SU-DHL-6 (cell line): Measurements from ENCODE around the gene EML1.

Source experiments
- CTCF ChIP-seq: fragments of 200-600 bp; sonication (generic); IDR thresholded peaks from one replicate; pipeline ENCODE4 v1.5.1; 2017; ENCODE audit warnings: antibody characterized with exemption, mild to moderate bottlenecking, low read length, moderate library complexity; ENCODE audit not compliant: insufficient read depth, poor library complexity, severe bottlenecking
- EZH2phosphoT487 ChIP-seq: fragments of 200-600 bp; sonication (generic), shearing (Covaris generic); conservative IDR thresholded peaks from 2 replicates; pipeline ENCODE4 v1.6.1; 2018; ENCODE audit warnings: mild to moderate bottlenecking, antibody characterized with exemption, low read length, moderate library complexity, mixed read lengths

- TF ChIP-seq CTCF, result no peak
- no peak for TF ChIP-seq EZH2phosphoT487
These were observed 116.4 kb downstream of the EML1 start for GRCh38 chr14:99909513-99910064.
